Endothelial cell of umbilical vein (primary cell): ENCODE measurements around the gene CALHM1. TPM values are rescaled to one million over a fixed set of nuclear protein-coding genes. Genes with fewer than 3 reads are reported as not detected.

ENCODE experiments used
- BruUV-seq: library from RNA; stranded (reverse); fragments of 400-500 nt; replicated peaks from 2 replicates; lab custom pipeline; 2021; lab: Mats Ljungman, UMichigan
- CTCF ChIA-PET: fragments of 300-600, 350-600 bp; sonication (Branson Sonifier 250); formaldehyde crosslinking; loops from one replicate; lab custom pipeline; 2021; ENCODE audit warnings: antibody characterized with exemption, inconsistent platforms; lab: Charles Lee
- POLR2A ChIA-PET: fragments of 300-600, 350-600 bp; sonication (Branson Sonifier 250); formaldehyde crosslinking; loops from one replicate; lab custom pipeline; 2021; ENCODE audit warnings: antibody characterized with exemption, inconsistent platforms; lab: Charles Lee
- DNase-seq: peaks from one replicate; pipeline ENCODE4 v3.0.0-alpha.2; 2011; ENCODE audit warnings: low read depth, low spot score
- FAIRE-seq: peaks from 2 replicates; lab custom pipeline; 2011; peaks lifted over from hg19 to GRCh38; lab: Jason Lieb, UNC
- H2AFZ ChIP-seq: 2 replicates; pipeline ENCODE4 v1.6.0; 2012; ENCODE audit warnings: low read depth, low read length, control low read depth, inconsistent platforms
- H3K27ac ChIP-seq: 2 replicates; pipeline ENCODE4 v1.5.1; 2011; ENCODE audit warnings: low read depth, mild to moderate bottlenecking, control low read depth, low read length, moderate library complexity; ENCODE audit not compliant: insufficient read depth
- H3K27me3 ChIP-seq, 2 experiments: 2 replicates each; pipeline versions ENCODE4 v1.6.0 to v1.6.1; 2011; ENCODE audit warnings: low read length in 2 of 2, mixed read lengths in 1 of 2; ENCODE audit not compliant: control insufficient read depth in 2 of 2, insufficient read depth in 2 of 2
- H3K36me3 ChIP-seq, 2 experiments: 2 replicates in 1 of 2; 3 replicates in 1 of 2; pipeline ENCODE4 v1.5.1; 2011; ENCODE audit warnings: low read length in 2 of 2, mild to moderate bottlenecking in 1 of 2, moderate library complexity in 1 of 2; ENCODE audit not compliant: control insufficient read depth in 2 of 2, insufficient read depth in 2 of 2; ENCODE audit errors: extremely low read depth in 1 of 2
- H3K4me1 ChIP-seq: 3 replicates; pipeline ENCODE4 v1.5.1; 2011; ENCODE audit warnings: mild to moderate bottlenecking, low read length; ENCODE audit not compliant: control insufficient read depth, insufficient read depth; ENCODE audit errors: extremely low read depth
- H3K4me2 ChIP-seq: 2 replicates; pipeline ENCODE4 v1.6.1; 2011; ENCODE audit warnings: low read length, control low read depth, mixed read lengths; ENCODE audit not compliant: insufficient read depth
- H3K4me3 ChIP-seq, 3 experiments: fragments of 200-600 bp in 1 of 3; sonication (generic), shearing (Covaris generic) in 1 of 3; replicated peaks in 1 of 3; 2 replicates each; pipeline ENCODE4 v1.5.1; 2011 to 2016; ENCODE audit warnings: control low read depth in 3 of 3, low read length in 3 of 3, mild to moderate bottlenecking in 2 of 3, inconsistent platforms in 1 of 3, low read depth in 1 of 3, moderate library complexity in 1 of 3; ENCODE audit not compliant: insufficient read depth in 1 of 3
- H3K79me2 ChIP-seq: 2 replicates; pipeline ENCODE4 v1.6.0; 2012; ENCODE audit warnings: low read length, inconsistent platforms; ENCODE audit not compliant: control insufficient read depth, insufficient read depth
- H3K9ac ChIP-seq: replicated peaks from 2 replicates; pipeline ENCODE3; 2011; ENCODE audit warnings: low read length, control low read depth; ENCODE audit not compliant: insufficient read depth; ENCODE audit errors: extremely low read depth
- H3K9me1 ChIP-seq: replicated peaks from 3 replicates; pipeline ENCODE4 v1.6.0; 2011; ENCODE audit warnings: mild to moderate bottlenecking, low read length; ENCODE audit not compliant: control insufficient read depth, insufficient read depth; ENCODE audit errors: extremely low read depth
- H3K9me3 ChIP-seq: replicated peaks from 2 replicates; pipeline ENCODE4 v1.5.1; 2012; ENCODE audit warnings: low read length, inconsistent platforms; ENCODE audit not compliant: control insufficient read depth, insufficient read depth
- H4K20me1 ChIP-seq: replicated peaks from 2 replicates; pipeline ENCODE3; 2011; ENCODE audit warnings: mild to moderate bottlenecking, low read length; ENCODE audit not compliant: control insufficient read depth, insufficient read depth; ENCODE audit errors: extremely low read depth
- EZH2 ChIP-seq: IDR thresholded peaks from 2 replicates; pipeline ENCODE4 v1.6.1; 2012; ENCODE audit warnings: borderline replicate concordance, low read depth, mild to moderate bottlenecking, moderate library complexity, low read length, inconsistent platforms; ENCODE audit not compliant: severe bottlenecking
- FOS ChIP-seq: IDR thresholded peaks from 2 replicates; pipeline ENCODE4 v1.6.1; 2011; ENCODE audit warnings: mild to moderate bottlenecking, low read length, moderate library complexity, borderline replicate concordance; ENCODE audit not compliant: insufficient read depth
- GATA2 ChIP-seq: IDR thresholded peaks from 2 replicates; pipeline ENCODE4 v1.7.0; 2011; ENCODE audit warnings: low read depth, mild to moderate bottlenecking, moderate library complexity, mixed read lengths, low read length; ENCODE audit not compliant: insufficient read length, insufficient read depth
- JUN ChIP-seq: IDR thresholded peaks from 2 replicates; pipeline ENCODE4 v1.6.1; 2011; ENCODE audit warnings: borderline replicate concordance, low read depth; ENCODE audit not compliant: insufficient read length, insufficient read depth
- MYC ChIP-seq: IDR thresholded peaks from one replicate; pipeline ENCODE4 v1.6.1; 2011; ENCODE audit warnings: mild to moderate bottlenecking, low read depth, low read length
- POLR2A ChIP-seq: IDR thresholded peaks from 2 replicates; pipeline ENCODE4 v1.6.1; 2012; ENCODE audit warnings: low read depth, mild to moderate bottlenecking, control low read depth, low read length
- POLR2AphosphoS5 ChIP-seq: IDR thresholded peaks from 2 replicates; pipeline ENCODE4 v1.6.1; 2012; ENCODE audit warnings: low read depth, mild to moderate bottlenecking, control low read depth, low read length, moderate library complexity; ENCODE audit not compliant: insufficient read depth
- dilution Hi-C: fragments of 300-500 bp; cut with MboI; formaldehyde crosslinking; loops from one replicate; pipeline ENCODE4 v1.15.0; 2019; ENCODE audit warnings: low sequenced_read_pairs; ENCODE audit not compliant: extremely low pct_ligation_motif_present
- intact Hi-C: fragments of 100-400 bp; cut with micrococcal nuclease; formaldehyde crosslinking; loops from one replicate; pipeline ENCODE4 v1.10.0; 2022
- polyA plus RNA-seq, 4 experiments: library from polyadenylated mRNA; depleted of rRNA in 3 of 4; stranded (reverse) in 3 of 4; unstranded in 1 of 4; fragments of >200 nt; gene quantifications; 2 replicates each; pipeline versions ENCODE4 v1.2.1 to v1.2.3, GENCODE V29; 2011 to 2012; ENCODE audit warnings: missing spikeins in 1 of 4
- total RNA-seq: library from RNA; stranded (reverse); gene quantifications from 2 replicates; pipeline ENCODE4 v1.2.3, GENCODE V29; 2021
- TF ChIP-seq, protein P1 (sequence below), 2 donors: IDR thresholded peaks; 1 replicate in 1 of 2; 2 replicates in 1 of 2; pipeline ENCODE4 v1.5.1; 2011; ENCODE audit warnings: low read length in 2 of 2, mild to moderate bottlenecking in 2 of 2, moderate library complexity in 2 of 2, control low read depth in 1 of 2, inconsistent platforms in 1 of 2, low read depth in 1 of 2; ENCODE audit not compliant: insufficient read depth in 1 of 2; ENCODE audit errors: extremely low read depth in 1 of 2
- TF ChIP-seq, protein P2 (sequence below): IDR thresholded peaks from 2 replicates; pipeline ENCODE4 v1.6.1; 2011; ENCODE audit not compliant: insufficient read depth, insufficient read length

Gene CALHM1
- total and polyA plus RNA-seq, 2 donors (not counting 3 experiments of a cell fraction or from before 2014, with no cell fraction given): not detected

DNA sequence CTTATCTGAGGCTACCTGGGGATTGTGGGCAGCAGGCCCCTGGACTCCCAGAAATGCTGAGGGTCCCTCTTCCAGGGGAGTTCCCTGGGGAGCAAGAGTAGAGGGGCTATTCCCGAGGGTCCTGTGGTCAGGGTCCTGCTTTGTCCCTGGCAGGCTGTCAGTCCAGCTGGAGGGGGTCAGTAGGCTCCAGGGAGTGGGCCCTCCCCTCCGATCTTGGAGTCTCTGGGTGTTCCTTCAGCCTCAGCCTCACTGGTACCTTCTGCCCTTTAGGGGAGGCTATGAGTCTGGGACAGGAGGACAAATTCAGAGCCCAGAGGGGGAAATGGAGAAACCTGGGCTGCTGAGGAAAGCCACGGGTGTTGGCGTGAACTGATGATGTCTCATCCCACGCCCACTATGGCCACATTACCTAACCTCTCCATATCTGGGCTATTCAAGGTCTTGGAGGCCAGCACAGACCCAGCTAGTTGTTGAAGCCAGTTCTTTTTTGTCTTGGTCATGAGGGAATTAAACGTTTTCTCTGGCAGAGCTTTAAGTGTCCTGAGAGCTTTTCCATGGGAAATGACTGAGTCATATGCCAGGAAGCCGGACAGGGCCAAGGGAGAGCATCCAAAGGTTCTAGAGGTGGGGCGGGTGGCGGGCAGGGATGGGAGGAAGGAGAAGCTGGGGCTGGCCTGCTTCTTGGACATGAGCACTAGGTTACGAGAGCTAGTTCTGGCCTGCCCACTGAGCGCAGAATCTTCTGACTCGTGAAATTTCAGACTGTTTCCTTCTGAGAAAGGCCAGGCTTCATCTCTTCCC is 12.7 kb downstream of the CALHM1 start:
- CTCF ChIA-PET: interaction anchor here (0.7 to 2.4 kb wide), 8 partner anchors 24 to 148 kb away, joined by 3 to 15 read pairs (median 4); no protein-coding TSS in a partner anchor
- POLR2A ChIA-PET: interaction anchor here (0.5 kb wide), 1 partner anchor 46 kb away, joined by 3 read pairs; no protein-coding TSS in a partner anchor
- H3K9me3 ChIP-seq: no peaks in the 10 kb centered on the region
- H3K4me3 ChIP-seq: no peak overlapping the region
- intact Hi-C loops: loop anchor here (2.0 kb wide), 1 partner anchor 23 kb away; no protein-coding TSS in a partner anchor
- DNase-seq (peak; percentile 76), FAIRE-seq (peak; percentile 97)
- H2AFZ ChIP-seq: no peak overlapping the region
- no peak overlapping the region for H3K9ac ChIP-seq
- peak overlapping the region; percentile 79 for H3K27ac ChIP-seq
- TSS peak; percentile 55 for BruUV-seq
- H3K36me3 ChIP-seq: peaks cover 24 to 49% of the 10 kb centered on the region in 2 experiments
- TF ChIP-seq POLR2AphosphoS5: peak; percentile 50
- peak; percentile 50 for TF ChIP-seq POLR2A
- no peak for TF ChIP-seq GATA2
- peak; percentile 33 for TF ChIP-seq JUN
- no peak for TF ChIP-seq MYC
- TF ChIP-seq, protein P1, sequence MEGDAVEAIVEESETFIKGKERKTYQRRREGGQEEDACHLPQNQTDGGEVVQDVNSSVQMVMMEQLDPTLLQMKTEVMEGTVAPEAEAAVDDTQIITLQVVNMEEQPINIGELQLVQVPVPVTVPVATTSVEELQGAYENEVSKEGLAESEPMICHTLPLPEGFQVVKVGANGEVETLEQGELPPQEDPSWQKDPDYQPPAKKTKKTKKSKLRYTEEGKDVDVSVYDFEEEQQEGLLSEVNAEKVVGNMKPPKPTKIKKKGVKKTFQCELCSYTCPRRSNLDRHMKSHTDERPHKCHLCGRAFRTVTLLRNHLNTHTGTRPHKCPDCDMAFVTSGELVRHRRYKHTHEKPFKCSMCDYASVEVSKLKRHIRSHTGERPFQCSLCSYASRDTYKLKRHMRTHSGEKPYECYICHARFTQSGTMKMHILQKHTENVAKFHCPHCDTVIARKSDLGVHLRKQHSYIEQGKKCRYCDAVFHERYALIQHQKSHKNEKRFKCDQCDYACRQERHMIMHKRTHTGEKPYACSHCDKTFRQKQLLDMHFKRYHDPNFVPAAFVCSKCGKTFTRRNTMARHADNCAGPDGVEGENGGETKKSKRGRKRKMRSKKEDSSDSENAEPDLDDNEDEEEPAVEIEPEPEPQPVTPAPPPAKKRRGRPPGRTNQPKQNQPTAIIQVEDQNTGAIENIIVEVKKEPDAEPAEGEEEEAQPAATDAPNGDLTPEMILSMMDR (IDR thresholded peaks at IDR 0.05; ENCODE audit: extremely low read depth in 1 of 2, insufficient read depth in 1 of 2, low read depth in 1 of 2, low read length in 2 of 2): no peak
- TF ChIP-seq, protein P2, sequence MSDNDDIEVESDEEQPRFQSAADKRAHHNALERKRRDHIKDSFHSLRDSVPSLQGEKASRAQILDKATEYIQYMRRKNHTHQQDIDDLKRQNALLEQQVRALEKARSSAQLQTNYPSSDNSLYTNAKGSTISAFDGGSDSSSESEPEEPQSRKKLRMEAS: no peak
- TF ChIP-seq FOS: peak; percentile 72
- TF ChIP-seq EZH2: no peak
- no peaks in the 10 kb centered on the region for H3K9me1 ChIP-seq
- peaks cover 51% of the 10 kb centered on the region for H3K4me1 ChIP-seq
- no peaks in the 10 kb centered on the region for H3K27me3 ChIP-seq
- H3K4me2 ChIP-seq: peak overlapping the region; percentile 23
- peaks cover 7% of the 10 kb centered on the region for H3K79me2 ChIP-seq
- H4K20me1 ChIP-seq: no peaks in the 10 kb centered on the region
- dilution Hi-C loops: no loop called here
